Mesendoderm (in vitro differentiated cells): ENCODE data around the gene NISCH. TPM values are rescaled to one million over a fixed set of nuclear protein-coding genes. Genes with fewer than 3 reads are reported as not detected.

ENCODE experiments used
- DNase-seq: peaks from one replicate; pipeline ENCODE4 v3.0.0; 2013
- H2AK5ac ChIP-seq: 2 replicates; pipeline ENCODE4 v1.6.1; 2013; ENCODE audit warnings: low read length, inconsistent platforms
- H2BK120ac ChIP-seq: 2 replicates; pipeline ENCODE4 v1.6.1; 2013; ENCODE audit warnings: low read depth, mild to moderate bottlenecking, low read length, moderate library complexity, mixed read lengths
- H2BK15ac ChIP-seq: replicated peaks from 2 replicates; pipeline ENCODE4 v1.6.1; 2013; ENCODE audit warnings: low read depth, mild to moderate bottlenecking, moderate library complexity
- H2BK5ac ChIP-seq: 2 replicates; pipeline ENCODE4 v1.6.1; 2013; ENCODE audit warnings: low read length, inconsistent platforms
- H3K18ac ChIP-seq: 2 replicates; pipeline ENCODE4 v1.6.1; 2013; ENCODE audit warnings: mild to moderate bottlenecking, low read length, mixed read lengths
- H3K23ac ChIP-seq: one replicate; pipeline ENCODE4 v1.6.1; 2013; ENCODE audit warnings: low read length
- H3K27ac ChIP-seq: 2 replicates; pipeline ENCODE4 v1.5.1; 2013; ENCODE audit warnings: low read depth, mild to moderate bottlenecking, inconsistent platforms, low read length, moderate library complexity
- H3K27me3 ChIP-seq: 2 replicates; pipeline ENCODE4 v1.6.1; 2013; ENCODE audit warnings: low read length, control low read depth, mild to moderate bottlenecking, inconsistent platforms; ENCODE audit not compliant: insufficient read depth, poor library complexity
- H3K36me3 ChIP-seq: 2 replicates; pipeline ENCODE4 v1.6.1; 2013; ENCODE audit warnings: low read length, inconsistent platforms; ENCODE audit not compliant: control insufficient read depth, insufficient read depth
- H3K4ac ChIP-seq: one replicate; pipeline ENCODE4 v1.6.1; 2013; ENCODE audit warnings: low read depth, mild to moderate bottlenecking, low read length, moderate library complexity
- H3K4me1 ChIP-seq: 2 replicates; pipeline ENCODE4 v1.6.1; 2013; ENCODE audit warnings: low read depth, low read length, inconsistent platforms; ENCODE audit not compliant: control insufficient read depth
- H3K4me2 ChIP-seq: 2 replicates; pipeline ENCODE4 v1.6.1; 2013; ENCODE audit warnings: low read length
- H3K4me3 ChIP-seq: 2 replicates; pipeline ENCODE4 v1.5.1; 2013; ENCODE audit warnings: mild to moderate bottlenecking, low read length
- H3K56ac ChIP-seq: one replicate; pipeline ENCODE4 v1.6.1; 2013; ENCODE audit warnings: low read length
- H3K79me1 ChIP-seq: 2 replicates; pipeline ENCODE4 v1.6.1; 2013; ENCODE audit warnings: low read length, inconsistent platforms
- H3K79me2 ChIP-seq: 2 replicates; pipeline ENCODE4 v1.6.1; 2013; ENCODE audit warnings: mild to moderate bottlenecking, low read length; ENCODE audit not compliant: control insufficient read depth, insufficient read depth
- H3K9ac ChIP-seq: 2 replicates; pipeline ENCODE4 v1.6.1; 2013; ENCODE audit warnings: low read length, inconsistent platforms
- H4K5ac ChIP-seq: one replicate; pipeline ENCODE4 v1.6.1; 2013; ENCODE audit warnings: low read length
- H4K8ac ChIP-seq: one replicate; pipeline ENCODE4 v1.6.1; 2013; ENCODE audit warnings: low read depth, mild to moderate bottlenecking, control low read depth, low read length, moderate library complexity
- WGBS: extraction: QIAGEN DNeasy Blood & Tissue Kit; methylation state at CpG from one replicate; pipeline ENCODE4 v1.1.7; 2013; ENCODE audit warnings: low lambda C conversion rate, missing lambda C conversion rate; ENCODE audit not compliant: insufficient coverage; ENCODE audit errors: extremely low coverage; 5-methylcytosine and 5-hydroxymethylcytosine counted together
- polyA plus RNA-seq, 2 experiments: library from polyadenylated mRNA; stranded (reverse); fragments of 200-250 nt; gene quantifications; one replicate each; pipeline ENCODE4 v1.2.3, GENCODE V29; 2013

Gene NISCH
- 28.4 TPM for polyA plus RNA-seq (2013, experiment 1 of 2)
- 29.0 TPM for polyA plus RNA-seq (2013, experiment 2 of 2)

GRCh38 chr3:52455283-52456168 is at the start of gene NISCH:
TSS of gene NISCH (plus strand) at chr3:52455604. CDS start at chr3:52455642, 38 bp downstream.
- WGBS: no CpG with 5 or more reads among the region's 86 CpGs
- Histone ChIP-seq H2BK120ac (peak within 1 kb of the TSS; percentile 16), H4K5ac (peak within 1 kb of the TSS; percentile 97), H3K27me3 (no peaks in the 10 kb centered on the region), H3K27ac (peak within 1 kb of the TSS; percentile 18), H3K18ac (peak within 1 kb of the TSS; percentile 82), H3K9ac (peak within 1 kb of the TSS; percentile 94), H3K4me2 (peak within 1 kb of the TSS; percentile 97), H2BK5ac (peak within 1 kb of the TSS; percentile 52), H3K23ac (no peak within 1 kb of the TSS), H3K79me1 (peaks cover 20% of the 10 kb centered on the region), H3K4me3 (peak within 1 kb of the TSS; percentile 94), H3K36me3 (peaks cover 2% of the 10 kb centered on the region), H3K56ac (peak within 1 kb of the TSS; percentile 89), H3K4ac (peak within 1 kb of the TSS; percentile 81), H2BK15ac (peak within 1 kb of the TSS; percentile 1), H4K8ac (no peak within 1 kb of the TSS), H2AK5ac (peak within 1 kb of the TSS; percentile 96), H3K79me2 (peaks cover 18% of the 10 kb centered on the region), H3K4me1 (peaks cover 11% of the 10 kb centered on the region)
- peak; percentile 81 for DNase-seq

- peaks cover 24% of the 10 kb centered on the region for H3K36me3 ChIP-seq
- WGBS: no CpG with 5 or more reads among the region's 11 CpGs
Measured at GRCh38 chr3:52406231-52406661, 49.2 kb upstream of the NISCH start.

GRCh38 chr3:52406791-52407510 is 48.5 kb upstream of the NISCH start:
- Histone ChIP-seq H3K4me1 (no peaks in the 10 kb centered on the region), H3K27me3 (no peaks in the 10 kb centered on the region), H3K4me3 (no peak overlapping the region), H2BK5ac (no peak overlapping the region), H3K23ac (no peak overlapping the region), H3K4ac (no peak overlapping the region), H3K79me2 (peaks cover 15% of the 10 kb centered on the region), H2BK15ac (no peak overlapping the region), H3K79me1 (peaks cover 13% of the 10 kb centered on the region), H3K27ac (no peak overlapping the region), H3K9ac (no peak overlapping the region), H3K56ac (no peak overlapping the region), H4K8ac (no peak overlapping the region), H3K4me2 (no peak overlapping the region), H3K18ac (no peak overlapping the region), H2BK120ac (no peak overlapping the region), H2AK5ac (no peak overlapping the region), H3K36me3 (peaks cover 20% of the 10 kb centered on the region), H4K5ac (no peak overlapping the region)
- no peak for DNase-seq
- WGBS: no CpG with 5 or more reads among the region's 20 CpGs

More at GRCh38 chr3:52406231-52406661, 49.2 kb upstream of the NISCH start:
- no peak overlapping the region for H3K4me2 ChIP-seq
- H2AK5ac ChIP-seq: no peak overlapping the region
- H3K9ac ChIP-seq: no peak overlapping the region
- H3K4me1 ChIP-seq: no peaks in the 10 kb centered on the region
- H3K79me2 ChIP-seq: peaks cover 15% of the 10 kb centered on the region
- H3K18ac ChIP-seq: no peak overlapping the region
- no peak overlapping the region for H3K4ac ChIP-seq
- no peak for DNase-seq
- no peak overlapping the region for H3K27ac ChIP-seq
- H3K27me3 ChIP-seq: no peaks in the 10 kb centered on the region
- H3K56ac ChIP-seq: no peak overlapping the region
- H4K5ac ChIP-seq: no peak overlapping the region
- H3K79me1 ChIP-seq: peaks cover 13% of the 10 kb centered on the region
- H3K4me3 ChIP-seq: no peak overlapping the region
- H2BK120ac ChIP-seq: no peak overlapping the region
- H3K23ac ChIP-seq: no peak overlapping the region
- H2BK15ac ChIP-seq: no peak overlapping the region
- H4K8ac ChIP-seq: no peak overlapping the region
- H2BK5ac ChIP-seq: no peak overlapping the region

- Histone ChIP-seq H3K4me3 (no peak overlapping the region), H3K4me1 (no peaks in the 10 kb centered on the region), H3K18ac (no peak overlapping the region), H3K23ac (no peak overlapping the region), H3K4me2 (no peak overlapping the region), H3K4ac (no peak overlapping the region), H2BK120ac (no peak overlapping the region), H4K5ac (no peak overlapping the region), H3K56ac (no peak overlapping the region), H2AK5ac (no peak overlapping the region), H3K27ac (no peak overlapping the region), H3K79me2 (peaks cover 15% of the 10 kb centered on the region), H2BK5ac (no peak overlapping the region), H4K8ac (no peak overlapping the region), H3K9ac (no peak overlapping the region), H3K79me1 (peaks cover 13% of the 10 kb centered on the region), H2BK15ac (no peak overlapping the region), H3K36me3 (peaks cover 16% of the 10 kb centered on the region), H3K27me3 (no peaks in the 10 kb centered on the region)
- WGBS: no CpG with 5 or more reads among the region's 3 CpGs
- no peak for DNase-seq
Measured at GRCh38 chr3:52407779-52408178, 47.6 kb upstream of the NISCH start.

GRCh38 chr3:52408466-52408865 is 46.9 kb upstream of the NISCH start:
- Histone ChIP-seq H3K79me1 (peaks cover 13% of the 10 kb centered on the region), H3K36me3 (peaks cover 16% of the 10 kb centered on the region), H2AK5ac (no peak overlapping the region), H3K79me2 (peaks cover 15% of the 10 kb centered on the region), H2BK5ac (no peak overlapping the region), H3K27me3 (no peaks in the 10 kb centered on the region), H3K27ac (no peak overlapping the region), H3K18ac (no peak overlapping the region), H3K4ac (no peak overlapping the region), H2BK120ac (no peak overlapping the region), H3K9ac (peak overlapping the region; percentile 5), H3K56ac (no peak overlapping the region), H3K4me2 (no peak overlapping the region), H3K23ac (no peak overlapping the region), H3K4me1 (no peaks in the 10 kb centered on the region), H3K4me3 (no peak overlapping the region), H4K5ac (no peak overlapping the region), H4K8ac (no peak overlapping the region), H2BK15ac (no peak overlapping the region)
- no peak for DNase-seq
- WGBS: no CpG with 5 or more reads among the region's 8 CpGs
